Measurements from ENCODE around the gene ATG12. TPM values are rescaled to one million over a fixed set of nuclear protein-coding genes. Genes with fewer than 3 reads are reported as not detected.
"Not testable (repeated sequence)": the region's sequence is repeated elsewhere in the genome, so short reads cannot be mapped to it uniquely, and the experiment has no call there.

The ATG12 gene
- 46.6 TPM for total RNA-seq

DNA sequence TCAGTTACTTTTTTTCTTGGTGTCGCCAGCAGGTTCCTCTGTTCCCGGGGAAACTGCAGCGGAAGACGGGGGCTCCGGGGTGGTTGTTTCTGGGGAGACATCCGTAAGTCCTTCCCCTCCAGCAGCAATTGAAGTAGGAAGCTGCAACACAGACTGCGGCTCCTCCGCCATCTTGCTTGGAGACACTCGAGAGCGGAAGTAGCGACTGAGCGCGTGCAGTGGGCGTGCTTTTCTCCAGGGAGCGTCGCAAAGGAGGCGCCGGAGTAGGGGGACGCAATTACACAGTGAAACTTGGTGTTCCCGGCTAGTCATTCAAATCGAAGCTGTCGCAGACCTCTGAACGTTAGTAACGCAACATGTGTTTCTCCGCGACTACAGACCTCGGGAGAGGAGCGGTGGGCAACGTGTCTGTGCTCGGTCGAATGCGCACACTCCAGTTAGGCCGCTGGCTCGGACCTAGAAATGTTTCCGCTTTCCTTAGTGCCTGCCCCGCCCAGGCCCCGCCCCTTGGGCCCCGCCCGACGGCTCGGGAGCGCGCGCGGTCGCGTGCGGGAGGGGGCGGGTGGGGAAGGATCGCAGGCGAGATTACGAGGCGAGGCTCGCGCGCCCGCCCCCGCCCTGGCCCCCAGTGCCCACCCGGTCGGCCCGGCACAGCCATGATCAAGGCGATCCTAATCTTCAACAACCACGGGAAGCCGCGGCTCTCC lies at the start of gene ATG12, which contains the start of gene AP3S1:
ATG12 (minus strand) TSS at position 184 of the 707 bp plus-strand sequence; CDS start at position 171, 13 bp downstream.
AP3S1 (plus strand) TSS at position 554 of the 707 bp plus-strand sequence; CDS start at position 657, 103 bp downstream.
- DNase-seq: peak; percentile 97

- peak; percentile 17 for DNase-seq
These were observed 46.7 kb upstream of the ATG12 start for GRCh38 chr5:115888027-115888426.

DNA sequence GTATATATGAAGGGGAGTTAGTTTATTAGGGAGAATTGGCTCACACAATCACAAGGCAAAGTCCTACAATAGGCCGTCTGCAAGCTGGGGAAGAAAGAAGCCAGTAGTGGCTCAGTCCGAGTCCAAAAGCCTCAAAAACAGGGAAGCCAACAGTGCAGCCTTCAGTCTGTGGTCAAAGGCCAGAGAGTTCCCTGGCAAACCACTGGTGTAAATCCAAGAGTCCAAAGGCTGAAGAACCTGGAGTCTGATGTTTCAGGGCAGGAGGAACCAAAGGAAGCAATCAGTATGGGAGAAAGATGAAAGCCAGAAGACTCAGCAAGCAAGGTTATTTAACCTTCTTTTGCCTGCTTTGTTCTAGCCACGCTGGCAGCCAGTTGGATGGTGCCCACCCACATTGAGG lies 43.8 kb upstream of the ATG12 start:
- not testable (repeated sequence) for DNase-seq

GRCh38 chr5:115884704-115885103 lies 43.3 kb upstream of the ATG12 start:
- DNase-seq: no peak

GRCh38 chr5:115882434-115882833 lies 41.1 kb upstream of the ATG12 start:
- not testable (repeated sequence) for DNase-seq

DNA sequence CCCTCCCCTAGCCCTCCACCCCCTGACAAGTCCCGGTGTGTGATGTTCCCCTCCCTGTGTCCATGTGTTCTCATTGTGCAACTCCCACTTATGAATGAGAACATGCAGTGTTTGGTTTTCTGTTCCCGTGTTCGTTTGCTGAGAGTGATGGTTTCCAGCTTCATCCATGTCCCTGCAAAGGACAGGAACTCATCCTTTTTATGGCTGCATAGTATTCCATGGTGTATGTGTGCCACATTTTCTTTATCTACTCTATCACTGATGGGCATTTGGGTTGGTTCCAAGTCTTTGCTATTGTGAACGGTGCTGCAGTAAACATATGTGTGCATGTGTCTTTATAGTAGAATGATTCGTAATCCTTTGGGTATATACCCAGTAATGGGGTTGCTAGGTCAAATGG lies 36.0 kb upstream of the ATG12 start:
- not testable (repeated sequence) for DNase-seq

- no peak for DNase-seq
These were observed 34.1 kb upstream of the ATG12 start for GRCh38 chr5:115875447-115875846.

DNA sequence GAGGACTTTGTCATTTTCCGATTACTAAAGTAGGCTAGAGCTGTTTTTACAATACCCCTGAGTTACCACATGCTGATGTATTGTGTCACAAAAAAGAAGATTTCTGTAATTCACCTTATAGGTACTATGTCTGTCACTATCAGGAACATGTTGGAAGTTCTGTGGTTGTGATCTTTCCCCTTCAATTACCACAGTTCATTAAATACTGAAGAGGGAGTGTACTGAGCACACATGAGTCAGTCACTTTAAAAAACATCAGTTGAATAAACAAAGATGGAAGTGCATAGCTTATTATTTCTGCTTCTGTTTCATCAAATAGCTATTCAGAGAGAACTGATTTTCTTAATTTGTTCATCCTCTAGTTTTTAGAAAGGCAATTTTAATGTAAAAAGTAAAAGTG lies 32.0 kb upstream of the ATG12 start:
- DNase-seq: no peak

- DNase-seq: no peak
These were observed 31.1 kb upstream of the ATG12 start for GRCh38 chr5:115872447-115872846.

DNA sequence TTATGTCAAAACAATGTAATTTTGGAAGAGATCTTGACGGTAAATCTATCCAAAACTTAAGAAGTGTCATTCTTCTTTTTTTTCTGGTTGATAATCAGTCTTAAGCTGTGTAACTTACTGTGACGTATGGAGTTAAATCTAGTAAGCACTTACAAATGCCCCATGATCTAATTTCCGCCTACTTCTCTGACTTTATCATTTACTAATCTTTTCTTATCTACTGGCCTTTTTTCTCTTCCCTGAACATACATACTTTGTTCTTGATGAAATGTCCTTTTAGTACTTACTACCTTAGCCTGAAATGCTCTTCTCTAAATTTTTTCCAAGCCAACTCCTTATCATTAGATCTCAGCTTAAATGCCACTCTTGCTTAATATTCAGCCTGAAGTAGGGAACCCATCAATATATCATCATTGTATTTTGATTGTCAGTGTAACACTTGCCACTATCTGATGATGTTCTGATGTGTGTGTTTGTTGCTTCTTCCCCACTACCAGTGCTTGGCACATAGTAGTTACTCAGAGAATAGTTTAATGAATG lies 28.0 kb upstream of the ATG12 start:
- DNase-seq: no peak

DNA sequence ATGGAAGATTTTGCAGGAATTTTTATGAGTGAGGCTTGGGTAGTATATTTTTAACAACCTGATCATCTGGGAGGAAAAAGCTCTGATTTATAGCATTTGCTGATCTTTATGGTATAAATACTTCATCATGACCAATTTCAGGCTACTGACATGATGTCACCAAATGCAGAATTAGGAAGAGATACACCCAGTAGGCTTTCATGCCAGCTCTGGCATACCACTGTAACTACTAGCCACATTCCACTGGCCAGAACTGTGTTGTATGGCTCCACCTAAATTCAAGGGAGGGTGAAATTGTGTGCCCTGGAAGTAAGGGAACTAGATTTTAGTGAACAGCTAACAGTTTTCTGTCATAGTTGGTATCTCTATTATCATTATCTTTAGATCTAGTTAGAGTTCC lies 18.0 kb upstream of the ATG12 start:
- DNase-seq: no peak

DNA sequence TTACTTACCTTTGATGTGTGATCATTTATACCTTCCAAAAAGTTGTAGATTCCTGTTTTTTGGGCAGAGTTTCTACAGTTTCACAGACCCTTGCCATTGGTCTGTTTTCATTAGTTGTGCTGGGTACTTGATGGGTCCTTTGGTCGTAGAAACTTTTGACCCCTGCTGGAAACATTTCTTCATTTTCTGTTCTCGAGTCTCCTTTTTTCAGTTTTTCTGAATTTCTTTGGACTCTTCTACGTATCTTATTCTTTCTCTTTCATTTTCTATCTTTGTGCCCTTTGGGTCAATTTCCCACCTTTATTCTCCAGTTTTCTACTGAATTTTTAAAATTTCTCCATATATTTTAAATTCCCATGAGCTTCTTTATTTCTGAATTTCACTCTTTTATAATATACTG lies 17.0 kb upstream of the ATG12 start:
- DNase-seq: no peak

- DNase-seq: peak; percentile 11
These were observed 16.4 kb upstream of the ATG12 start for GRCh38 chr5:115857626-115858349.

DNA sequence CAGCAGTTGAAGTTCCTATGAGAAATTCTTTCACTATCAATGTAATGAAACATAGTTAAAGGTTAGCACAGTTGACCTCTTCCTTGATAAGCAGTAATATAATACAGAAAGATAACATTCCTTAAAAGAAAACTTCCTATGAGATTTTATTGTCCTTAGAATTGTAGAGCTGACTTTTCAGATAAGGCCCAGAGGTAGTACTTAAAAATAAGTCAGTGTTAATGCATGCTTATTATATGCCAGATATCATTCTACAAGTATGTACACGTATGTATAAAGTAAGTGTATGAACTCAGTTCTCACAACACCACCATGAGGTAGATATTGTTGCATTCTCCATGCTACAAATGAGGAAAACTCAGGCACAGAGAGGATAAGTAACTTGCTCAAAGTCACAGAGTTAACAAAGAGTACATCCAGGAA lies 15.7 kb upstream of the ATG12 start:
- DNase-seq: no peak

DNA sequence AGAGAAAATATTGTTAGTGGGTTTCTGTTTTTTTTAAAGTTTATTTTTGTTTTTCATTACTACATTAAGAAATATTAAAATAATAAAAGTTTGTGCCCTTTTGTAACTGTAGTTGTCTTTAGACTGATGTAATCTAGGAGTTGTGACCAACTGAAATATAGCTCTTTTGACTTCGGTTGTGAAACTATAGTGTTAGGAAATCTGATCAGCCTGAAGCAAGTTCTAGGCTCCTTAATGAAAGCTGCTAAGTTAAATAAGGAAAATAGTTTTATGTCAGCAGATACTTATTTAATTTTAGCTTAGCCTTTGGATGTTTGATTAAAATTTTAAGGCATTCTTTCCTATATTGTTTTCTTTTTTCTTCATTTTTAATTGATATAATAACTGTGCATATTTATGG lies 14.6 kb upstream of the ATG12 start:
- no peak for DNase-seq

- DNase-seq: no peak
These were observed 12.8 kb upstream of the ATG12 start for GRCh38 chr5:115854139-115854538.

DNA sequence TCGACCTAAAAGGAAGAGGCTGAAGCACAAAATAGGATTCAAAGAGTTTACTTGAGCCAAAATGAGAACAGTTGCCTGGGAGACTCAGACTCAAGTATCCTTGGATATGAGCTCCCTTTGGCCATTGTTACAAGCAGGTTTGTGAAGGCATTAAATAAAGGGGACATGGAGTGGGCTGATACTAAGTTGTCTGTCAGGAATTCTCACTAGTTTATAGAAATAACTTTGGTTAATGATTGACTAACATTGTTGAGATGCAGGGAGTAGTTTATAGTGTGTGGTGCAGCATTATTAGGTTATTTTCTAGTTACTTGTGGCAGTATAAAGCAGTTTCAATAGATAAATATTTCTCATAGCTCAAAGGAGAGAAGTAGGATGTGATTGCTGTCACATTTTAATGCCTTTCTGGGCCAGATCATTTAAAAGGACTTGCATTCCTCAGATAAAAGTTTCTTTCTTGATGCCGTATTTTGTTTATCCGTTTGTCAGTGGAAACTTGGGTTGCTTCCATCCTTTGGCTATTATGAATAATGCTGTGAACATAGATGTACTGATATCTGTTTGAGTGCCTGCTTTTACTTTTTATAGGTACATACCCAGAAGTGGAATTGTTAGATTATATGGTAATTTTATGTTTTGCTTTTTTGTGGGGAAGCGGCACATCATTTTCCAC lies 9.5 kb upstream of the ATG12 start:
- DNase-seq: no peak

DNA sequence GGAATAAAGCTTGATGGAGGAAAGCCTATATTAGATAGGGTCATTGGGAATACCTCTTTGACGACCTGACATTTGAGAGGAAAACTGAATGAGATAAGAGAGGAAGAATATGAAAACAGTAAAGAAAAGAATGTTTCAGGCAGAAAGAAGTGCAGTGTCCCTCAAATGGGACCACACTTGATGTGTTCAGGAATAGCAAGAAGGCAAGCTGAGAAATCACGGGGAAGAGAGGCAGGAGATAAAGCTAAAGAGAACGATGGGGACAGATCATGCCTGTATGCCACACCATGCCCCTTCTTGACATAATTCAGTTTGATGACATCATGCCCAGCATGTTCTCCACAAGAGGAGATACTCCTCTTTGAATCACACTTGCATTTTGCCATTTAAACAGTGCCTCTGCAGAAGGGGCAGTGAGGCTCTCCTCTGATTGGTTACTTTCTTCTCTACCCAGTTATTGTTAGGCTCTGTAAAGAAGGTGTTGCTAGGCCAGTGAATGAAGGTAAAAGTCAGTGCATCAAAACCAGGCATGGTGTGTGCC lies 8.0 kb upstream of the ATG12 start:
- DNase-seq: no peak

- no peak for DNase-seq
These were observed 5.9 kb upstream of the ATG12 start for GRCh38 chr5:115847290-115847689.

GRCh38 chr5:115844321-115844817 lies 3.0 kb upstream of the ATG12 start:
- peak; percentile 9 for DNase-seq

DNA sequence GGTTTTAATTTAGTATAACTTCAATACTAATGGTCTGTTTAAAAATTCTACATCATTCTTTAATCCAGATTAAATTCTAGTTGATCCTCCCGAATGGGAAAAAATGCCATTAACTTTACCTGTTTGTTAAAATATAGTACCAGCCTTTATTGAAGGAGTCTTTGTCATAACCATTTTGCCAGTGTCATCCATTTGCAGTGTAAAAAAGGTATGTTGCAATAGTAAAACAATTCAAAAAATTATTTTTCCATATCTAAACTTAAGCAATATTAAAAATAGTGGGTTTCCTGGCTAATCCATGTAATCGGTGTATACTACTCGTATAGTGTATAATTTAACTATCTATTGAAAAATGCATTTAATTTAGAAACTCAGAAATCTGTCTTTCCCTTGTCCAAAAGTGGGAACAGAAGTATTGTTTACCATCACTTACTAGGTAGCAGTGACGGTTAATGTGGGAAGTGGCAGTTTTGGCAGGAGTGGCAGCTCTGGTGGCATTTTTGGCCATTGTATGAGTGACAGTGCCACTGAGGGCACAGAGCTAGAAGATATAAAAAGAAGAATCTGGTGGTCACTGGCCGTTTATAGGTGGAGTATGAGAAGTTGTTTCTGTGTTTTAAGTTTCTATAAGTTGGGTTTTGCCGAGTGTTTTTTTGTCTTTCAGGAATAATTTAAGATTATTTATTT lies 2.2 kb upstream of the ATG12 start:
- no peak for DNase-seq

DNA sequence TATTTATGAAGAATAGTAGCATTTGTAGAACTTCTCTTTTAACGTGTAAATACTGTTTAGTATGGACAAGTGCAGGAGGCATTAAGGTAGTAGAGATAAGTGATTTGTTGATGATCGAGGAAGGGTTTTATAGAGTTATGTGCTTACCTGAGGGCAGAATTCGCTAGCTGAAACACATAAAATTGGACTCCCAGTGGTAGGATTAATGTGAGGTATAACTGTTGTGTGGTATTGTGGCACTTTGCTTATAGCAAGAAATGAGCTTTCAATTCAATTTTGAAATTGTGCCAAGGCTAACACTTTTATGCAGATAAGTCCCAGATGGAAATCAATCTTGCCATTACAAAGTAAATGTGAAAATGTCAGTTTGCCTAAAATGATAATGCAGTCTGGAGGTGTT lies 1.6 kb upstream of the ATG12 start:
- DNase-seq: peak; percentile 14

Measured in tongue (tissue), 2 donors.